Subcutaneous adipose tissue (tissue), 4 donors: ENCODE results near the gene AMPD2. TPM values are rescaled to one million over a fixed set of nuclear protein-coding genes. Genes with fewer than 3 reads are reported as not detected.

ENCODE experiments used
- CTCF ChIP-seq: fragments of 450-650 bp; IDR thresholded peaks from one replicate; pipeline ENCODE4 v1.5.1; 2016; ENCODE audit warnings: low read depth, mild to moderate bottlenecking, control low read depth, antibody characterized with exemption, moderate library complexity
- total RNA-seq, 4 donors: library from RNA; depleted of rRNA; stranded (reverse); fragments of >200 nt; gene quantifications; one replicate each; pipeline ENCODE4 v1.1.0, GENCODE V29; 2016

AMPD2 gene
- 10 to 100 TPM; 20.2 to 27.9 (median 25.3) TPM for total RNA-seq

- TF ChIP-seq CTCF: no peak
Measured at GRCh38 chr1:109619576-109620400, at the start of gene AMPD2, which contains the start of gene GNAT2. Gene AMPD2, plus strand, starts transcription at chr1:109619837. Its CDS starts 1,339 bp downstream, at chr1:109621176. Gene GNAT2, minus strand, starts transcription at chr1:109619616. Its CDS starts 6,746 bp downstream, at chr1:109612870.

GRCh38 chr1:109570414-109570813 lies 49.2 kb upstream of the AMPD2 start:
- no peak for TF ChIP-seq CTCF

- TF ChIP-seq CTCF: no peak
Measured at GRCh38 chr1:109573785-109574184, 45.9 kb upstream of the AMPD2 start.

- no peak for TF ChIP-seq CTCF
Measured at GRCh38 chr1:109578947-109579443, 40.6 kb upstream of the AMPD2 start.

GRCh38 chr1:109579491-109579890 lies 40.1 kb upstream of the AMPD2 start:
- TF ChIP-seq CTCF: no peak

- no peak for TF ChIP-seq CTCF
Measured at GRCh38 chr1:109582021-109582420, 37.6 kb upstream of the AMPD2 start.

GRCh38 chr1:109584766-109585165 lies 34.9 kb upstream of the AMPD2 start:
- no peak for TF ChIP-seq CTCF
